ENCODE data around the gene VTI1A.

Gene VTI1A

GRCh38 chr10:112601214-112602090, 154.4 kb downstream of the VTI1A start:
- in situ Hi-C loops (cut with HindIII; ENCODE audit: low sequenced_read_pairs), result no loop called here
- no peak for TF ChIP-seq CTCF (IDR thresholded peaks at IDR 0.05; ENCODE audit: low read depth, low read length)
- no peak overlapping the region for H3K4me3 ChIP-seq (ENCODE audit: low read depth, low read length)
- DNase-seq (ENCODE audit: low read depth, low spot score), result no peak

GRCh38 chr10:112603062-112603461, 156.0 kb downstream of the VTI1A start:
- TF ChIP-seq CTCF (IDR thresholded peaks at IDR 0.05; ENCODE audit: low read depth, low read length), result no peak
- no peak overlapping the region for H3K4me3 ChIP-seq (ENCODE audit: low read depth, low read length)
- no peak for DNase-seq (ENCODE audit: low read depth, low spot score)
- in situ Hi-C loops (cut with HindIII; ENCODE audit: low sequenced_read_pairs), result no loop called here

GRCh38 chr10:112605063-112605462, 158.0 kb downstream of the VTI1A start:
- no peak overlapping the region for H3K4me3 ChIP-seq (ENCODE audit: low read depth, low read length)
- TF ChIP-seq CTCF (IDR thresholded peaks at IDR 0.05; ENCODE audit: low read depth, low read length), result no peak
- in situ Hi-C loops (cut with HindIII; ENCODE audit: low sequenced_read_pairs), result no loop called here
- DNase-seq (ENCODE audit: low read depth, low spot score), result no peak

GRCh38 chr10:112607506-112607905, 160.5 kb downstream of the VTI1A start:
- DNase-seq (ENCODE audit: low read depth, low spot score), result no peak
- in situ Hi-C loops (cut with HindIII; ENCODE audit: low sequenced_read_pairs), result no loop called here
- TF ChIP-seq CTCF (IDR thresholded peaks at IDR 0.05; ENCODE audit: low read depth, low read length), result no peak
- no peak overlapping the region for H3K4me3 ChIP-seq (ENCODE audit: low read depth, low read length)

- in situ Hi-C loops (cut with HindIII; ENCODE audit: low sequenced_read_pairs), result no loop called here
- H3K4me3 ChIP-seq (ENCODE audit: low read depth, low read length), result no peak overlapping the region
- DNase-seq (ENCODE audit: low read depth, low spot score), result no peak
- TF ChIP-seq CTCF (IDR thresholded peaks at IDR 0.05; ENCODE audit: low read depth, low read length), result no peak
Measured at GRCh38 chr10:112613620-112614019, 166.6 kb downstream of the VTI1A start.

GRCh38 chr10:112614072-112614471, 167.1 kb downstream of the VTI1A start:
- in situ Hi-C loops (cut with HindIII; ENCODE audit: low sequenced_read_pairs), result no loop called here
- no peak for TF ChIP-seq CTCF (IDR thresholded peaks at IDR 0.05; ENCODE audit: low read depth, low read length)
- no peak overlapping the region for H3K4me3 ChIP-seq (ENCODE audit: low read depth, low read length)
- DNase-seq (ENCODE audit: low read depth, low spot score), result no peak

Data from astrocyte of the spinal cord (primary cell).